ENCODE data around the gene SLC26A11.
"Not testable (repeated sequence)": the region's sequence is repeated elsewhere in the genome, so short reads cannot be mapped to it uniquely, and the experiment has no call there.

Gene SLC26A11

DNA sequence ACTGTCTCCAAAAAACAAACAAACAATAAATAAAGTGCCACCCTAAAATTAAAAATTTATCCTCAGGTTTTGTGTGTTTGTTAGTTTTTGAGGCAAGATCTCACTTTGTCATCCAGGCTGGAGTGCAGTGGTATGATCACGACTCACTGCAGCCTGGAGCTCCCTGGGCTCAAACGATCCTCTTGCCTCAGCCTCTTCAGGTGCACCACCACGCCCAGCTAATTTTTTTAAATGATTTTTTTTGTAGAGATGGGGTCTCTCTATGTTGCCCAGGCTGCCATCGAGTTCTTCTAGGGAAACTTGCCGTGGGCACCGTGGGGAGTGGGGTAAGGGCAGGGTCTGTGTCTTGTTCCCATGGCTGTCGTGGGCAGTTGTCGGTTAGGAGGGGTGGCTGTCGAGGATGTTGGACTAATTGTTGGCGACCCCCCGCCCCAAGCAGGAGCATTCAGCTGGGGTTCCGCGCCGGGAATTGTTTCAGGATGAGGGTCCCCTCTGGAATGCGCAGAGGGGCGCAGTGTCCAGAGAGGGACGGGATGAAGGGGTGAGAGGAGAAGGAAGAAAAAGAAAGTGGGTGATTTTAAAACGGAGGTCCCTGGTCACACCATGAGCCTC, 39.3 kb downstream of the SLC26A11 start:
- in situ Hi-C loops (cut with MboI; ENCODE audit: low sequenced_read_pairs): no loop called here

DNA sequence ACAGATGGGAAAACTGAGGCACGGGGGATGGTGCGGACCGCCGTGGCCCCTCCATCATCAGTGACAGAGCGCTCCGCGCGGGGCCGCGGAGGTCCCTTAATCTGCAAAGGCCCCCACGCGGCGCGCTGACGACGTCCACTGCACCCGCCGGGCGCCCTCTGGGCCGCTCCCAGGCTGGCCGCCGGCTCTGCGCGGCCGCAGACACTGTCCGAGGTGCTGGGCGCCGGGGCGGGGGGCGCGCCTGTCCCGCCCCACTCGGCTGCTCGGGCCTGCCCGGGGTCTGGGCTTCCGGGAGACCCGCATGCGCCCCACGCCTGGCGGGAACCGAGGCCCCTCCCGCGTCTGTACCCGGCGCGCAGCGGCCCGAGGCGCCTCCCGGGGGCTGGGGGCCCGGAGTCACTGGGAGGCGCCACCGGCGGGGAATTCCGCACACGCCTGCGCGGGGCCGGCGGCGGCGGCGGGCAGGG, 39.9 kb downstream of the SLC26A11 start:
- in situ Hi-C loops (cut with MboI; ENCODE audit: low sequenced_read_pairs): no loop called here

DNA sequence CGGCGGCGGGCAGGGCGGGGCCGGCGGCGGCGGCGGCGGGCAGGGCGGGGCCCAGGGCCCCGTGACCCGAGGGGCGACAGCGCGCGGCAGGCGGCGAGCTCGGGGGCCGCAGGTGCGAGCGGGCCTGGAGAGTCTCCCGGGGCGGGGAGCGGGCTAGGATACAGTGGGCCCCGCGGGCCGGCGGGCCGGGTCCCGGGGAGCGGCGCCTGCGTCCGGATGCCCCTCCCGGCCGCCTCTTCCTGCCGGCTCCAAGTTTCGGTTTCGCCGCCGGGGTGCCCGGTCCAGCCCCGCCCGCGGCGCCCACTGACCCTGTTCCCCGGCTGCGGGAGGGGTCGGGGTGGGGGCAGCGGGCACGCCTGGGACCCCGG, 40.5 kb downstream of the SLC26A11 start, which contains the start of gene RNF213:
RNF213 (plus strand) TSS at position 62 of the 368 bp plus-strand sequence. CDS start 2,830 bp downstream, outside the sequence.
- in situ Hi-C loops (cut with MboI; ENCODE audit: low sequenced_read_pairs): no loop called here

DNA sequence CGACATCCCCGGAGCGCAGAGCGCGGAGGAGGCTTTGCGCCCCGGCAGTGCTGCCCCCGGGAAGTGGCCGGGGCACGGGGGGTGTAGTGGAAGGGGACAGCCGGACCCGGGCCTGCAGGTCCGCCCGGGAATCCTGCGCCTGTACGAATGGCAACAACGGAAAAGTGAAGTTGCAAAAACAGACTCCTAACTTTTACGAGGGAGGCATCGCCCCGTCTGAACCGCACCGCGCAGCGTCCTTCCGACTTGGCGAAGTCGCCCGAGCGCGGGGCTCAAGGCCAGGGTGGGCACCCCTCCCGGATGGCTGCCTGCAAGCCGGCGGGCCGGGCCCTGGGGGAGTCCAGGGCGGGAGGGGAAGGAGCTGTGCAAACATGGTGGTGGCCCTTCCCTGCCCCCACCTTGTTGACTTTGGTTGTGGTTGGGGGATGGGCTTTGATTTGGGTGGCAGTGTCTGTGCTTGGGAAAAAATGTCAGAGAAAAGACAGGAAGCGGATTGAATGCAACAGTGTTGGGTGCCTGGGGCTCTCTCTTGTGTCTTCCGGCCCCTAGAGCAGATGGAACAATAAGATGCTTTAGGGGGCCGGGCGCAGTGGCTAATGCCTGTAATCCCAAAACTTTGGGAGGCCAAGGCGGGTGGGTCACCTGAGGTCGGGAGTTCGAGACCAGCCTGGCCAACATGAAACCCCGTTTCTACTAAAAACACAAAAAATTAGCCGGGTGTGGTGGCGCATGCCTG, 41.1 kb downstream of the SLC26A11 start:
- in situ Hi-C loops (cut with MboI; ENCODE audit: low sequenced_read_pairs): no loop called here

DNA sequence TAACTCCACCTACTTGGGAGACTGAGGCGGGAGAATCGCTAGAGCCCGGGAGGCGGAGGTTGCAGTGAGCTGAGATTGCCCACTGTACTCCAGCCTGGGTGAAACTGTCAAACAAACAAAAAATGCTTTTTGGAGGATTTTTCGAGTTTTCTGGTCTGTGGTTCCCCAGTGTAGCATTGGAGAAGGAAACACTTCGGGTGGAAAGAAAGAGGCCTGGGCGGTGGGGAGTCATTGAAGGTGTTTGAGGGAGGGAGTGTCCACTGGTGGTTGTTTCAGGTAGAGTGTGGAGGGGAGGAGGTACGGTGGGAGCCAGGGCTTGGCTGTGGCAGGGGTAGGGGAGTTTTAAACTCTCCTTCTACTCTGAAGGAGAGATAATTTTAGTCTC, 41.7 kb downstream of the SLC26A11 start:
- in situ Hi-C loops (cut with MboI; ENCODE audit: low sequenced_read_pairs): no loop called here

DNA sequence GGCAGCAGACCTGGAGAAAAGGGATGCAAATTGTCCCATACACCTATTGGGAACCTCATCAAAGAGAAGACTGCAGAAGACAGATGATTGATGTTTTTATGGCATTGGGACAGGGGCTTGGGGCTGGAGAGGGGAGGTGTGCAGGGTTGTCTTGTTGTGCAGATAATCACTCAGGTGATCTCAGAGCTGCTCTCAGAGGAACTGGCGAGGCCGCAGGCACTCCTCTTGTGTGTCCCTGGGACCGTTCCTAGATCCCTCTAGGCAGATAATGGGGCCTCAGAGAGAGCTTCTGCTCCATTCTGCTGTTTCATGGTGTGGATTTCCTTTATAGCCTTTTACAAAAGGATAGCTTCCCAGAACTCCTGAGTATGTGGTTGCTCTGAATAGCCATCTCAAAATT, 42.1 kb downstream of the SLC26A11 start:
- in situ Hi-C loops (cut with MboI; ENCODE audit: low sequenced_read_pairs): no loop called here

DNA sequence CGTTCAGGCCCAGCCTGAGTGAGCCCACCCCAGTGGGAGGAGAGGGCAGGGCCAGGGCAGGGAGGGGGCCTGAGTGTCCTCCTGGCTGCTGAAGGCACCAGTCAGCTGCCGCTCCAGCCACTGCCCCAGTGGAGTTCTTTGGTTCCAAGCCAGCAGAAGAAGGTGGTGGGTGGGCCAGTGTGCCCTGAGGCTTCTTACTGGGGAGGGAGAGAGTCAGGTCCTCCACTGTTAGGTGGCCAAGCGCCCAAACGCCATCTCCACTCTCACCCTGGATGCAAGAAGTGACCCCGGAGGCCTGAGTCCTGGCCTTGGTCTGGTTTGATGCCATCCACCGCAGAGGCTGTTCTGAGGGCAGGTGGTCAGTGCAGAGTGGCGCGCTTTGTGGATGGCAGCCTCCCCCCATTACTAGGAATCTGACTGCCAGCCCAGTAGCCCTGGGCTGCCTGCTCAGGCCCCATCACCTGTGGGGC, 42.6 kb downstream of the SLC26A11 start:
- in situ Hi-C loops (cut with MboI; ENCODE audit: low sequenced_read_pairs): no loop called here

DNA sequence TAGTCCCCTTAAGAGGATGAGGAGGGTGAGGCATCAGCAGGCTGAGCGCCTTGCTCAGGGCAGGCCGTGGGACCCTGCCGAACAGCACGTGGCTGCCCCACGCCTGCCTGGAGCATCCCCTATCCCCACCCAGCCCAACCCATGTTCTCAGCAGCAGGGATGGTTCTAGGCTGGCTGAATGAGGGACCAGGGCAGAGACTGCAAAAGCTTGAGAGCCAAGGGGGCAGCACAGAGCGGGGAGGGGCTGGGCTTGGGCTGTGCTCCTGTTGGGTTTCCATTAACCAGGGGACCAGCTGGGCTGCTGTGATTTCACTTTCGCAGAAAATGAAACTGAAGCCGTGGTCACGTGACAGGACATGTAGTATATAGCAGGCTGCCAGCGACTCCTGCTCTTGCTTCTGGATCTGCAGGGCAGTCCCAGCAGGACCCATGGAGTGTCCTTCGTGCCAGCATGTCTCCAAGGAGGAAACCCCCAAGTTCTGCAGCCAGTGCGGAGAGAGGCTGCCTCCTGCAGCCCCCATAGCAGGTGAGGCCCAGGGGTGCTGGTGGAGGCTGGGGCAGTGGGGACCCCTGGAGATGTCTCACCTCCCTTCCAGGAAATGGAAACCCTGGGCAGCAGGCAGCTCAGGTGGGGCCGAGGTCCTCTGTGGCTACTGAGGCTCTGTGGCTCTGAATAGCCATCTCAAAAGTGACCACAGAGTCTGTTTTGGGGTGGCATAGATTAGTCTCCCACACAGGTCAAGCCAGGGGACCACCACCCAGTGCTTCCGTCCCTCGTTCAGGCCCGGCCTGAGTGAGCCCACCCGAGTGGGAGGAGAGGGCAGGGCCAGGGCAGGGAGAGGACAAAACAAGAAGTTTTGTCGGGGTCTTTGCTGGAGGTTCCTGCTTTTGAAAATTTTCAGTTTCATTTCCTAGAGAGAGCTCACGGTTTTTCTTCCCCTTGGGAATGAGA, 43.3 kb downstream of the SLC26A11 start:
- in situ Hi-C loops (cut with MboI; ENCODE audit: low sequenced_read_pairs): no loop called here

DNA sequence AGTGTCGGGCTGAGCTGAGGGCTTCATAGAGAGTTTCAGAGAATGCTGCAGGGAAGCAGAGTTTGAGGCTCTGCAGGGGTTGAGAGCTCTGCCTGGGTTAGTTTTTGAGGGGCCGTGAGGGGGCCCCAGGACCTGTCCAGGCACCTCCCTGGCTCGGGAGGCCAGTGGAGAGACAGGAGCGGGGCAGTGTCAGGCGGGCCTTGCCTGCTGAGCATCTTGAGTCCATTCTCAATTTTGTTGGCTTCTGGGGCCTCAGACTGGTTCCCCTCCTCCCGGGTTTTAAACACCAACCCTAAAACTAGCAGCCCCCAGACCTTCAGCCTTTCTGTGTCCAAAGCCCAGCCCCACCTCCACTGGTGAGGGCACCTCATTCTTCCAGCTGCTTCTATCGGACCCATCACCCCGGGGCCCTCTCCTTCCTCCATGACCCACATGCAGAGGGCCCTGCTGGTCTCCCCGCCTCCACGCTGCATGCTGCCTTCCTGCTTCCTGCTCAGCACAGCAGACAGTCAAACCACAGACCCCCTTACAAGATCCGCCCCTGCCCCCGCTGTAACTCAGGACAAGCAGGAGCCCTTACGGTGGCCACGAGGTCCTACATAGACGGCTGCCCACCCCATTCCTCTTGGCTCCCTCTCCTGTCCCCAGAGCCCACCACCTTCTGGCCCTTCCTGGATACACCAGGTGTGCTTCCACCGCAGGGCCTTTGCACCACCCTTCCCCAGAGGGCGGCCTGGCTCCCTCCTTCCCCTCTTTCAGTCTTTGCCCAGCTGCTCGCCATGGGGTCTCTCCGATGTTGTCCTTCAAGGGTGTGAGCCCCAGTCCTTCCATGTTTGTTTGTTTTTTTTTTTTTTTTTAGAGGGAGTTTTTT, 44.2 kb downstream of the SLC26A11 start:
- in situ Hi-C loops (cut with MboI; ENCODE audit: low sequenced_read_pairs): no loop called here

DNA sequence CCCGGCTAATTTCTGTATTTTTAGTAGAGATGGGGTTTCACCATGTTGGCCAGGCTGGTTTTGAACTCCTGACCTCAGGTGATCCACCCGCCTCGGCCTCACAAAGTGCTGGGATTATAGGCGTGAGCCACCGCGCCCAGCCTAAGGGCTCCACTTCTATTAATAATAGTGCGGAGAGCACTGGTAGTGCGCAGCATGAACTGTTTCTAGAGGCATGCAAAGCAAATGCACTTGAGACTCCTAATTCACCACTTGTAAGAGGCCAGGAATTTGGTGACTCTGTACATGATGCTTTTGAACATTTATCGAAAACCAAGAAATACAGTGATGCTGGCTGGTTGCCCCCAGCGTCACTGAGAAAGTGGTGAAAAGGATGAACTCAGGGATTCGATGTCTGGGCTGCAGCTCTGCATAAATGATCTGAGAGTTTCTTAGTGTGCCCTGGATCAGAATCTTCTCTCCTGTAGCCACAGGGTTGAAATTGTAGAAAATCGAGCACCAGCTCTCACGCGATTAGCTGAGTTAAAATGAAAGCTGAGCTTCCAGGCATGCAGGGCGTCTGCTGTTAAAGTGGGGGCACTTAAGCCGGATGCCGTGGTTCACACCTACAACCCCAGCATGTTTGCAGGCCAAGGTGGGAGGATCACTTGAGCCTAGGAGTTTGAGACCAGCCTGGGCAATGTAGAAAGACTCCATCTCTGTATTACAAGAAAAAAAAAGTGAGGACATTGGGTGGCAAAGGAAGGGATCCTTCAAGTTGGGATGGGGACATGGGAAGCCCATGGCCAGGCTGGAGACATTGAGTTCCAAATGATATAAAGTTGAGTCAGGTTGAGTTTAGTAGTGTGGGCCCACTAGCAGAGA, 45.2 kb downstream of the SLC26A11 start:
- in situ Hi-C loops (cut with MboI; ENCODE audit: low sequenced_read_pairs): no loop called here

DNA sequence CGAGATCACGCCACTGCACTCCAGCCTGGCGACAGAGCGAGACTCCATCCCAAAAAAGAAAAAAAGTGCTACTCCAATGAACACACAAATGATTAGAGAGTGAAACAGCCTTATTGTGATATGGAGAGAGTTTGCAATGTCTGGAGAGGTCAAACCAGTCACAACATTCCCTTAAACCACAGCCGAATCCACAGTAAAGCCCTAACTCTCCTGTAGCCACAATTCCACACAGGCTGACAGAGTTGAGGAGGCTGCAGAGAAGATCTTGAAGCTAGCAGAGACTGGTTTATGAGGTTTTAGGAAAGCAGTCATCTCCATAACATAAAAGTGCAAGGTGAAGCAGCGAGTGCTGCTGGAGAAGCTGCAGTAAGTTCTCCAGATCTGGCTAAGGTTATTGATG, 47.2 kb downstream of the SLC26A11 start:
- in situ Hi-C loops (cut with MboI; ENCODE audit: low sequenced_read_pairs): no loop called here

DNA sequence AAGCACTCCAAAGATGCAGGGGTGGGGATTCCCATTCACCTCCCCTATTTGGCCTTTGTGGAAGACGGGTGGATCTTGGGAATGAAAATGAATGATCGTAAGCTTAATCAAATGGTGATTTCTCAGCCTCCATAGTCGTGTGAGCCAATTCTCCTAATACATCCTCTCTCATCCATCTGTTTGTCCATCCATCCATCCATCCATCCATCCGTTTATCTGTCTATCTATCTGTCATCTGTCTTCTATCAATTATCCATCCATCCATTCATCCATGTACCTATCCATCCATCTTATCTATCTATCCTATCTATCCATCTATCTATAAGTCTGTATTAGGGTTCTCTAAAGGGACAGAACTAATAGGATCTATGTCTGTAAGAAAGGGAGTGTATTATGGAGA, 48.2 kb downstream of the SLC26A11 start:
- in situ Hi-C loops (cut with MboI; ENCODE audit: low sequenced_read_pairs): no loop called here

DNA sequence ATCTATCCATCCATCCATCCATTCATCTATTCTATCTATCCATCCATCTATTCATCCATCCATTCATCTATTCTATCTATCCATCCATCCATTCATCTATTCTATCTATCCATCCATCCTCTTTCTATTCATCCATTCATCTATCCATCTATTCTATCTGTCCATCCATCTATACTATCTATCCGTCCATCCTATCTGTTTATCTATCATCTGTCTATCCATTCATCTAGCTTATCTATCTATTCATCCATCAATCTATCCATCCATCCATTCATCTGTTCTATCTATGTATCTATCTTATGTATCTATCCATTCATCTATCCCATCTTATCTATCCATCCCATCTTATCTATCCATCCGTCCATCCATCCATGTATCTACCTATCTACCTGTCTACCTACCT, 49.2 kb downstream of the SLC26A11 start:
- in situ Hi-C loops (cut with MboI; ENCODE audit: low sequenced_read_pairs): no loop called here

DNA sequence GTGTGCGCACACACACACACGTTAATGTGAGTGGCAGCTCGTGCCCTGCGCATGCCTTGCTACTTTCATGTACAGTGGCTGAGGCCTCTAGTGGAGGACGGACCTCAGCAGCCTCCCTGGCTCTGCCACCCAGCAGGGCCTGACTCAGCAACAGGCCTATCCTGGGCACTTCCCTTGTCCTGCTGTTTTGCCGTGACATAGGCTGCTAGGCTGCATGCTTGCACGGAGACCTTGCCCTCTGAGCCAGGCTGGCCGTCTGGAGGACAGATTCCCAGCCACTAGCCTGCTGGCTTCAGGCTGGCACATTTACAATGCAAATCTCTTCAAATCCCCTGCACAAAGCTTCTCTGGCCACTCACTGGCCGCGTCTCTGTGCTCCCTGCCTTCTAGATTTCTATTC, 49.9 kb downstream of the SLC26A11 start:
- in situ Hi-C loops (cut with MboI; ENCODE audit: low sequenced_read_pairs): no loop called here

DNA sequence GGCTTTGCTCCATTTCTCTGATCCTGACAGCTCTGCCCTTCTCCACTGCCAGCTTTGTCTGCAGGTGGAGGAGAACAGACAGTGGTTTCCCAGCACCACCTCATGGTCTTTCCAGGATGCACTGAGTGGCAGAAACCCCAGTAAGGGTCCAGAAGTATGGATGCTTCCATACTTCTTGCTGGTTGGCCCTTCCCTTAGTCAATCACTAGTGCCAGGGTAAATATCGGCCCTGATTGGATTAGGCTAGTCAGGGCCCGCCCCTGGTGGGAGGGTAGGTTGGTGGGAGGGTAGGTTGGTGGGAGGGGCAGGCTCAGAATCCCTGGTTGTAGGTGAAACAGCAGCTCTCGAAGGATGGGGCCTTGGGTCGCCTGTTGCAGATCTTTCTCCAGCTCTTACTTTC, 50.6 kb downstream of the SLC26A11 start:
- in situ Hi-C loops (cut with MboI; ENCODE audit: low sequenced_read_pairs): no loop called here

DNA sequence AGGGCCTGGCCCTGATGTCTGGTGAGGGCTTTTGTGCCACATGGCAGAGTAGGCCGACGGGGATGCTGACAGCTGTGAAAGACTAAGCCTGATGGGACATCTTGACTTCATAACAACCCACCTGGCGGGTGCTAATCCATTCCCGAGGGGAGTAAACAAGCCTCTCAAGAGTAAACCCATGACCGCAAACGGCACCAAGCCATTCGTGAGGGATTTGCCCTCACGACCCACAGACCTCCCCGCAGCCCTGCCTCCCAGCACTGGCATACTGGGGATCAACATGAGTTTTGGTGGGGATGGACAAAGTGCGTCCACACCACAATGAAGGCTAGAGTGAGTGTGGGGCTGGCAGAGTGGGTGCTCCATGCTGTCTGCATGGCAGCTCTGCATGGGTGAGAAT, 52.1 kb downstream of the SLC26A11 start:
- in situ Hi-C loops (cut with MboI; ENCODE audit: low sequenced_read_pairs): no loop called here

DNA sequence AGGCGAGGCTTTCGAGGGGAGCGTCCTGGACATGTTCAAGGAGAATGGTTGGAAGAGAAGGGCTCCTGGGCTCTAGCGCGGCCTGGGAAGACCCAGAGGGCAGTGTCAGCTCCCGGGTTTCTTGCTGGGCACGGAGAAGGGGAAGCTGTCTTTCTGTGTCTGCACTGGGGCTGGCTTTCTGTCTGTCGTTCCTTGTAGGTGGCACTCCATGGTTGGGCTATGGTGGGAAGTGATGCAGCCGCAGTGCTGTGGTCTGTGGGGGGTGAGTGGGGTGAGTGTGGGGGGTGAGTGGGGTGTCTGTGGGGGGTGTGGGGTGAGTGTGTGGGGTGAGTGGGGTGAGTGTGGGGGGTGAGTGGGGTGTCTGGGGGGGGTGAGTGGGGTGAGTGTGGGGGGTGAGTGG, 54.1 kb downstream of the SLC26A11 start:
- in situ Hi-C loops (cut with MboI; ENCODE audit: low sequenced_read_pairs): no loop called here

DNA sequence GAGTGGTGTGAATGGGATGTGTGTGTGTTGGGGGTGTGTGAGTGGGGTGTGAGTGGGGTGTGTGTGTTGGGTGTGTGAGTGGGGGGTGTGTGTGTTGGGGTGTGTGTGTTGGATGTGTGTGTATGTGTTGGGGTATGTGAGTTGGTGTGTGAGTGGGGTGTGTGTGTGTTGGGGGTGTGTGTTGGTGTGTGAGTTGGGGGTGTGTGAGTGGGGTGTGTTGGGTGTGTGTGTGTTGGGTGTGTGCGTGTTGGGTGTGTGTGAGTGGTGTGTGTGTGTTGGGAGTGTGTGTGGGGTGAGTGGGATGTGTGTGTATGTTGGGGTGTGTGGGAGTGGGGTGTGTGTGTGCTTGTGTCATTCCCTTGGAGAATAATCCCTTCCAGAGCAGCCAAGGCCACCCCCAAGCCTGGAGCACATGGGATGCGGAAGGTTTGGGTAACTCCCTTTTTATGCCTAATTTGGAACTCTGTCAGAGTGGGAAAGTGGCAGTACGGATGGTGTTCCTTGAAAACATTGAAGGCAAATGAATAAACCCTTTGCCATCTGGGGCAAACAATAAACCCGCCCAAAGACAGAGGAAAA, 54.7 kb downstream of the SLC26A11 start:
- in situ Hi-C loops (cut with MboI; ENCODE audit: low sequenced_read_pairs): no loop called here

DNA sequence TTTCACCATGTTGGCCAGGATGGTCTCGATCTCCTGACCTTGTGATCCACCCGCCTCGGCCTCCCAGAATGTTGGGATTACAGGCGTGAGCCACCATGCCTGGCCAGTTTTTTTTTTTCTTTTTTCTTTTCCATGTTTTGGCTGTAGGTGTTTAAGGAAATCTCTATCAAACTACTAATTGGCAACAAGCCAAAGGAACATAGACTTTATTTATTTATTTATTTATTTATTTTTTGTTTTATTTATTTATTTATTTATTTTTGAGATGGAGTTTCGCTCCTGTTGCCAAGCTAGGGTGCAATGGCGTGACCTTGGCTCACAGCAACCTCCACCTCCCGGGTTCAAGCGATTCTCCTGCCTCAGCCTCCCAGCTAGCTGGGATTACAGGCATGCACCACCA, 55.6 kb downstream of the SLC26A11 start:
- in situ Hi-C loops (cut with MboI; ENCODE audit: low sequenced_read_pairs): not testable (repeated sequence)

All from hTERT RPE-1 (cell line).